ENCODE results near the gene NACC2.

- TF ChIP-seq POLR2AphosphoS5 (IDR thresholded peaks at IDR 0.05) (no peak), POLR2A (IDR thresholded peaks at IDR 0.05; ENCODE audit: low read depth) (no peak)
- TF ChIP-seq, protein P1, sequence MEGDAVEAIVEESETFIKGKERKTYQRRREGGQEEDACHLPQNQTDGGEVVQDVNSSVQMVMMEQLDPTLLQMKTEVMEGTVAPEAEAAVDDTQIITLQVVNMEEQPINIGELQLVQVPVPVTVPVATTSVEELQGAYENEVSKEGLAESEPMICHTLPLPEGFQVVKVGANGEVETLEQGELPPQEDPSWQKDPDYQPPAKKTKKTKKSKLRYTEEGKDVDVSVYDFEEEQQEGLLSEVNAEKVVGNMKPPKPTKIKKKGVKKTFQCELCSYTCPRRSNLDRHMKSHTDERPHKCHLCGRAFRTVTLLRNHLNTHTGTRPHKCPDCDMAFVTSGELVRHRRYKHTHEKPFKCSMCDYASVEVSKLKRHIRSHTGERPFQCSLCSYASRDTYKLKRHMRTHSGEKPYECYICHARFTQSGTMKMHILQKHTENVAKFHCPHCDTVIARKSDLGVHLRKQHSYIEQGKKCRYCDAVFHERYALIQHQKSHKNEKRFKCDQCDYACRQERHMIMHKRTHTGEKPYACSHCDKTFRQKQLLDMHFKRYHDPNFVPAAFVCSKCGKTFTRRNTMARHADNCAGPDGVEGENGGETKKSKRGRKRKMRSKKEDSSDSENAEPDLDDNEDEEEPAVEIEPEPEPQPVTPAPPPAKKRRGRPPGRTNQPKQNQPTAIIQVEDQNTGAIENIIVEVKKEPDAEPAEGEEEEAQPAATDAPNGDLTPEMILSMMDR (IDR thresholded peaks at IDR 0.05) = no peak
Observed at GRCh38 chr9:136010176-136010575, 84.9 kb downstream of the NACC2 start.

Data from esophagus muscularis mucosa (tissue), 3 donors.